BJ (cell line): ENCODE results near the gene LYST. TPM values are rescaled to one million over a fixed set of nuclear protein-coding genes. Genes with fewer than 3 reads are reported as not detected.

ENCODE experiments used
- CTCF ChIA-PET: fragments of 350-600 bp; formaldehyde crosslinking; extraction: SDS; loops from one replicate; lab custom pipeline; 2021; ENCODE audit warnings: antibody characterized with exemption, inconsistent platforms; lab: Yijun Ruan, JAX
- POLR2A ChIA-PET: fragments of 300-600 bp; sonication (Branson Sonifier 250); formaldehyde crosslinking; extraction: SDS; loops from one replicate; lab custom pipeline; 2021; ENCODE audit warnings: antibody characterized with exemption; lab: Charles Lee
- DNase-seq: peaks from one replicate; pipeline ENCODE4 v3.0.0-alpha.2; 2011; ENCODE audit warnings: low read depth
- H3K27me3 ChIP-seq: 2 replicates; pipeline ENCODE4 v1.6.0; 2011; ENCODE audit warnings: low read length; ENCODE audit not compliant: control insufficient read depth, insufficient read depth
- H3K36me3 ChIP-seq: 2 replicates; pipeline ENCODE4 v1.5.1; 2011; ENCODE audit warnings: low read length; ENCODE audit not compliant: control insufficient read depth, insufficient read depth
- H3K4me3 ChIP-seq: 2 replicates; pipeline ENCODE4 v1.5.1; 2011; ENCODE audit warnings: low read depth, mild to moderate bottlenecking, control low read depth, low read length
- CTCF ChIP-seq: IDR thresholded peaks from 2 replicates; pipeline ENCODE4 v1.5.1; 2011; ENCODE audit warnings: low read depth, mild to moderate bottlenecking, control low read depth, inconsistent platforms, low read length, moderate library complexity; ENCODE audit not compliant: insufficient read depth
- polyA plus RNA-seq: library from polyadenylated mRNA; depleted of rRNA; stranded (reverse); fragments of >200 nt; gene quantifications from 2 replicates; pipeline ENCODE4 v1.2.3, GENCODE V29; 2011

The LYST gene
- polyA plus RNA-seq, 1 experiment = 7.2 TPM

GRCh38 chr1:235784950-235785349 lies 81.8 kb downstream of the LYST start:
- ChIA-PET POLR2A (no interaction called here), CTCF (interaction anchor here (0.7 to 4.9 kb wide), 7 partner anchors 36 to 368 kb away, joined by 3 to 41 read pairs (median 3); partner anchors contain the start of gene B3GALNT2)
- no peak for DNase-seq
- Histone ChIP-seq H3K36me3 (no peaks in the 10 kb centered on the region), H3K4me3 (no peak overlapping the region), H3K27me3 (no peaks in the 10 kb centered on the region)
- no peak for TF ChIP-seq CTCF

- CTCF ChIA-PET = interaction anchor here (0.7 to 4.9 kb wide), 15 partner anchors 9 to 352 kb away, joined by 3 to 41 read pairs (median 4); partner anchors contain the start of genes B3GALNT2 and LYST
- Histone ChIP-seq H3K36me3 (no peaks in the 10 kb centered on the region), H3K27me3 (no peaks in the 10 kb centered on the region), H3K4me3 (no peak overlapping the region)
- peak; percentile 24 for DNase-seq
- peak; percentile 38 for TF ChIP-seq CTCF
- POLR2A ChIA-PET = no interaction called here
Measured at GRCh38 chr1:235783148-235783776, 83.4 kb downstream of the LYST start.

- POLR2A ChIA-PET = interaction anchor here (0.7 kb wide), 1 partner anchor 277 kb away, joined by 3 read pairs; no protein-coding TSS in a partner anchor
- no peaks in the 10 kb centered on the region for H3K27me3 ChIP-seq
- CTCF ChIA-PET = interaction anchor here (0.7 to 4.9 kb wide), 10 partner anchors 8 to 351 kb away, joined by 3 to 41 read pairs (median 4); partner anchors contain the start of gene B3GALNT2
- DNase-seq = no peak
- H3K4me3 ChIP-seq = no peak overlapping the region
- no peak for TF ChIP-seq CTCF
- H3K36me3 ChIP-seq = no peaks in the 10 kb centered on the region
Measured at GRCh38 chr1:235782601-235783000, 84.1 kb downstream of the LYST start.

GRCh38 chr1:235781807-235782206 lies 84.9 kb downstream of the LYST start:
- Histone ChIP-seq H3K27me3 (no peaks in the 10 kb centered on the region), H3K4me3 (no peak overlapping the region), H3K36me3 (no peaks in the 10 kb centered on the region)
- ChIA-PET POLR2A (interaction anchor here (0.7 kb wide), 1 partner anchor 277 kb away, joined by 3 read pairs; no protein-coding TSS in a partner anchor), CTCF (interaction anchor here (1.3 to 4.9 kb wide), 2 partner anchors 8 to 266 kb away, joined by 5 to 41 read pairs; no protein-coding TSS in a partner anchor)
- no peak for TF ChIP-seq CTCF
- DNase-seq = no peak

GRCh38 chr1:235779770-235780169 lies 86.9 kb downstream of the LYST start:
- no peaks in the 10 kb centered on the region for H3K27me3 ChIP-seq
- CTCF ChIA-PET = no interaction called here
- no peak for DNase-seq
- POLR2A ChIA-PET = no interaction called here
- no peak for TF ChIP-seq CTCF
- no peak overlapping the region for H3K4me3 ChIP-seq
- H3K36me3 ChIP-seq = no peaks in the 10 kb centered on the region
